Parathyroid adenoma (tissue), 2 donors: Measurements from ENCODE around the gene CD72.

Source experiments
- H2AFZ ChIP-seq: fragments of 300-600 bp; sonication (generic); one replicate; pipeline ENCODE4 v1.7.0; 2017; ENCODE audit warnings: antibody characterized with exemption, mild to moderate bottlenecking
- H3K27ac ChIP-seq: fragments of 300-600 bp; sonication (generic); one replicate; pipeline ENCODE4 v1.7.0; 2017
- H3K27me3 ChIP-seq: fragments of 300-600 bp; sonication (generic); one replicate; pipeline ENCODE4 v1.7.0; 2017; ENCODE audit warnings: low read length; ENCODE audit not compliant: control insufficient read depth, insufficient read depth
- H3K36me3 ChIP-seq: fragments of 300-600 bp; sonication (generic); one replicate; pipeline ENCODE4 v1.7.0; 2017; ENCODE audit warnings: low read length; ENCODE audit not compliant: control insufficient read depth, insufficient read depth
- H3K4me1 ChIP-seq: fragments of 300-600 bp; sonication (generic); one replicate; pipeline ENCODE4 v1.7.0; 2017; ENCODE audit warnings: control low read depth
- H3K4me2 ChIP-seq: fragments of 300-600 bp; sonication (generic); one replicate; pipeline ENCODE4 v1.7.0; 2017; ENCODE audit warnings: low read length
- H3K4me3 ChIP-seq: fragments of 300-600 bp; sonication (generic); one replicate; pipeline ENCODE4 v1.7.0; 2017; ENCODE audit warnings: low read depth, low read length
- H3K79me2 ChIP-seq: fragments of 300-600 bp; sonication (generic); one replicate; pipeline ENCODE4 v1.7.0; 2017; ENCODE audit warnings: control low read depth
- H3K9ac ChIP-seq: fragments of 300-600 bp; sonication (generic); one replicate; pipeline ENCODE4 v1.7.0; 2017; ENCODE audit warnings: mild to moderate bottlenecking
- H3K9me3 ChIP-seq: fragments of 300-600 bp; sonication (generic); one replicate; pipeline ENCODE4 v1.7.0; 2017; ENCODE audit warnings: low read length; ENCODE audit not compliant: control insufficient read depth
- TF ChIP-seq, protein P1 (sequence below): fragments of 300-600 bp; sonication (generic); IDR thresholded peaks from one replicate; pipeline ENCODE4 v1.7.0; 2017; ENCODE audit warnings: antibody characterized with exemption, mild to moderate bottlenecking
- donor health status: primary hyperparathyroidism.

Gene CD72

GRCh38 chr9:35618325-35618727, at the start of gene CD72:
Gene CD72, minus strand, starts transcription at chr9:35618413. Its CDS starts 110 bp downstream, at chr9:35618303.
- peak within 1 kb of the TSS; percentile 25 for H3K4me3 ChIP-seq
- no peaks in the 10 kb centered on the region for H3K36me3 ChIP-seq
- TF ChIP-seq, protein P1, sequence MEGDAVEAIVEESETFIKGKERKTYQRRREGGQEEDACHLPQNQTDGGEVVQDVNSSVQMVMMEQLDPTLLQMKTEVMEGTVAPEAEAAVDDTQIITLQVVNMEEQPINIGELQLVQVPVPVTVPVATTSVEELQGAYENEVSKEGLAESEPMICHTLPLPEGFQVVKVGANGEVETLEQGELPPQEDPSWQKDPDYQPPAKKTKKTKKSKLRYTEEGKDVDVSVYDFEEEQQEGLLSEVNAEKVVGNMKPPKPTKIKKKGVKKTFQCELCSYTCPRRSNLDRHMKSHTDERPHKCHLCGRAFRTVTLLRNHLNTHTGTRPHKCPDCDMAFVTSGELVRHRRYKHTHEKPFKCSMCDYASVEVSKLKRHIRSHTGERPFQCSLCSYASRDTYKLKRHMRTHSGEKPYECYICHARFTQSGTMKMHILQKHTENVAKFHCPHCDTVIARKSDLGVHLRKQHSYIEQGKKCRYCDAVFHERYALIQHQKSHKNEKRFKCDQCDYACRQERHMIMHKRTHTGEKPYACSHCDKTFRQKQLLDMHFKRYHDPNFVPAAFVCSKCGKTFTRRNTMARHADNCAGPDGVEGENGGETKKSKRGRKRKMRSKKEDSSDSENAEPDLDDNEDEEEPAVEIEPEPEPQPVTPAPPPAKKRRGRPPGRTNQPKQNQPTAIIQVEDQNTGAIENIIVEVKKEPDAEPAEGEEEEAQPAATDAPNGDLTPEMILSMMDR, result no peak
- H2AFZ ChIP-seq, result peak within 1 kb of the TSS; percentile 78
- H3K27me3 ChIP-seq, result no peaks in the 10 kb centered on the region
- H3K4me2 ChIP-seq, result peak within 1 kb of the TSS; percentile 50
- no peaks in the 10 kb centered on the region for H3K4me1 ChIP-seq
- no peak within 1 kb of the TSS for H3K9ac ChIP-seq
- no peak within 1 kb of the TSS for H3K27ac ChIP-seq
- no peaks in the 10 kb centered on the region for H3K9me3 ChIP-seq
- H3K79me2 ChIP-seq, result no peaks in the 10 kb centered on the region

DNA sequence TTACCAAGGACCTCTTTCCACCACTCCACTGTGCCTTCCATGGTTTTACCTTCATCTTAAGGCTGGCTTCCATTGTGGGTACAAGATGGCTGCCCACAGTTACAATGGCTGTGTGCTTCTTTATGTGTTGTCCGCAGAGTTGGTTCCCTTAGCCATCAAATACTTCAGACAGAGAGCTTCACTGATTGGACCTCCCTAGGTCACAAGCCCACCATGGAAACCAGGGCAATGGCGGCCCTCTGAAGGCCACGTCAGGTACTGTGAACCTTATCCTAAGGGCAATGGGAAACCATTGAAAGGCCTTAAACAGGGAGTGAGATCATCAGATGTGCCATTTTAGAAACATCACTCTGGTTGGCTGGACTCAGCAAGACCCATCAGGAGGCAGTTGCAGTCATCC, 49.7 kb upstream of the CD72 start:
- no peak overlapping the region for H3K4me2 ChIP-seq
- H3K9ac ChIP-seq, result no peak overlapping the region
- H3K4me1 ChIP-seq, result peaks cover under 1% of the 10 kb centered on the region
- H3K4me3 ChIP-seq, result no peak overlapping the region
- H3K9me3 ChIP-seq, result no peaks in the 10 kb centered on the region
- TF ChIP-seq, protein P1, result no peak
- no peaks in the 10 kb centered on the region for H3K79me2 ChIP-seq
- H3K27me3 ChIP-seq, result no peaks in the 10 kb centered on the region
- no peak overlapping the region for H2AFZ ChIP-seq
- H3K27ac ChIP-seq, result no peak overlapping the region
- H3K36me3 ChIP-seq, result no peaks in the 10 kb centered on the region

DNA sequence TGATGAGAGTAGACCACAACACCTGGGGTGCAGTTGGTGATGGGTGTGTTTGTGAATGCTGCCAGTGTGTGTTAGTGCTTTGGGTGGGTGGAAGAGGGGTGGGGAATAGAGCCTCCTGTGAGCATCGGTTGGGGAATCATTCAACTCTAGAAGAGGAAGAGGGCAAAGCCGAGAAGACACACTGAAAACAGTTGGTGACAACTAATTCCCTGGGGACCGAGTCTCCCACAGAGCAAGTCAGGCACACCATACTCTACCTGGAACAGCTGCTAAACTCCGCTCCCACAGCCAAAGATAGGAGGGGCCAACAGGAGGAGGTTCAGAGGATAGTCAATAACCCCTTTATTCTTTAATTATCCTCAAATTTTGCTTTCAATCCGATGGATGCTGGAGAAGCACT, 48.3 kb upstream of the CD72 start:
- Histone ChIP-seq H3K4me3 (no peak overlapping the region), H3K9me3 (no peaks in the 10 kb centered on the region), H3K79me2 (no peaks in the 10 kb centered on the region), H3K36me3 (no peaks in the 10 kb centered on the region), H3K4me2 (no peak overlapping the region), H3K27ac (no peak overlapping the region), H2AFZ (no peak overlapping the region), H3K4me1 (no peaks in the 10 kb centered on the region), H3K9ac (no peak overlapping the region), H3K27me3 (no peaks in the 10 kb centered on the region)
- TF ChIP-seq, protein P1, result no peak

DNA sequence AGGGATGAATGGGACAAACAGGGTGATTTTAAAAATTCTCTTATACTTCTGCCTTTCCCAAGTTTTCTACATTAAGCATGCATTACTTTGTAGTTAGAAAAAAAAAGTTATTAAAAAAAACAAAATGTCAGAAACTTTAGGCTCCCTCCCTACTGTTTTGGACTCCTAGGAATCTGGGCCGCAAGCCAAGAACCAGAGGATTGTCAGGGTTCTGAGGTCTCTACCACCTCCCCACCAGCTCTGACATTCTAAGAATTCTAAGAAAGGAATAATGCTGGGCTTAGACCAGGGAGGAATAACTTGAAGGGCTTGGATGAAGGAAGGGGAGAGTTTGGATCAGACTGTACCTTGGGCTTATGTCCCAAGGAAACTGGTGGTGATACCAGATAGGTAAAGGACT, 47.8 kb upstream of the CD72 start:
- H3K4me3 ChIP-seq, result no peak overlapping the region
- no peaks in the 10 kb centered on the region for H3K4me1 ChIP-seq
- TF ChIP-seq, protein P1, result no peak
- no peak overlapping the region for H3K4me2 ChIP-seq
- H3K27me3 ChIP-seq, result no peaks in the 10 kb centered on the region
- H2AFZ ChIP-seq, result no peak overlapping the region
- H3K9ac ChIP-seq, result no peak overlapping the region
- no peaks in the 10 kb centered on the region for H3K9me3 ChIP-seq
- no peaks in the 10 kb centered on the region for H3K79me2 ChIP-seq
- H3K27ac ChIP-seq, result no peak overlapping the region
- H3K36me3 ChIP-seq, result no peaks in the 10 kb centered on the region

- Histone ChIP-seq H3K36me3 (no peaks in the 10 kb centered on the region), H3K27ac (no peak overlapping the region), H3K4me2 (peak overlapping the region; percentile 94), H3K9ac (no peak overlapping the region), H2AFZ (peak overlapping the region; percentile 83), H3K27me3 (no peaks in the 10 kb centered on the region), H3K4me3 (peak overlapping the region; percentile 56), H3K79me2 (no peaks in the 10 kb centered on the region), H3K4me1 (no peaks in the 10 kb centered on the region), H3K9me3 (no peaks in the 10 kb centered on the region)
- TF ChIP-seq, protein P1, result no peak
These were observed 47.2 kb upstream of the CD72 start for GRCh38 chr9:35665471-35665818.
